HG02623 (cell line): ENCODE measurements around the gene PCBP3.

ENCODE experiments used
- ATAC-seq: cut with Tn5 transposase; IDR thresholded peaks from one replicate; pipeline ENCODE4 v1.9.1; 2021; ENCODE audit warnings: moderate library complexity; ENCODE audit not compliant: unreplicated experiment

The PCBP3 gene

GRCh38 chr21:45856442-45856841 lies 212.9 kb downstream of the PCBP3 start:
- ATAC-seq = no peak

GRCh38 chr21:45856906-45857305 lies 213.4 kb downstream of the PCBP3 start:
- ATAC-seq = no peak

GRCh38 chr21:45857761-45858160 lies 214.2 kb downstream of the PCBP3 start:
- no peak for ATAC-seq

- no peak for ATAC-seq
Measured at GRCh38 chr21:45858180-45858579, 214.7 kb downstream of the PCBP3 start.

GRCh38 chr21:45859041-45859761 lies 215.7 kb downstream of the PCBP3 start:
- no peak for ATAC-seq

- ATAC-seq = no peak
Measured at GRCh38 chr21:45859762-45860357, 216.3 kb downstream of the PCBP3 start.

GRCh38 chr21:45860493-45861155 lies 217.1 kb downstream of the PCBP3 start:
- no peak for ATAC-seq

GRCh38 chr21:45861156-45861870 lies 217.8 kb downstream of the PCBP3 start:
- no peak for ATAC-seq

- ATAC-seq = no peak
Measured at GRCh38 chr21:45862543-45863207, 219.2 kb downstream of the PCBP3 start.

GRCh38 chr21:45863267-45863666 lies 219.7 kb downstream of the PCBP3 start:
- ATAC-seq = no peak

- no peak for ATAC-seq
Measured at GRCh38 chr21:45863751-45864150, 220.2 kb downstream of the PCBP3 start.

GRCh38 chr21:45864436-45864835 lies 220.9 kb downstream of the PCBP3 start:
- ATAC-seq = no peak

- ATAC-seq = no peak
Measured at GRCh38 chr21:45865106-45865835, 221.7 kb downstream of the PCBP3 start.

GRCh38 chr21:45866551-45866950 lies 223.0 kb downstream of the PCBP3 start:
- no peak for ATAC-seq

GRCh38 chr21:45867041-45867666 lies 223.6 kb downstream of the PCBP3 start:
- ATAC-seq = no peak

- no peak for ATAC-seq
Measured at GRCh38 chr21:45867671-45868081, 224.2 kb downstream of the PCBP3 start.

GRCh38 chr21:45868086-45868485 lies 224.6 kb downstream of the PCBP3 start:
- ATAC-seq = no peak

GRCh38 chr21:45868488-45868887 lies 225.0 kb downstream of the PCBP3 start:
- no peak for ATAC-seq

GRCh38 chr21:45869121-45870007 lies 225.8 kb downstream of the PCBP3 start:
- ATAC-seq = no peak
